Measurements from ENCODE around the gene OR51V1.
"Not testable (repeated sequence)": the region's sequence is repeated elsewhere in the genome, so short reads cannot be mapped to it uniquely, and the experiment has no call there.

DNA sequence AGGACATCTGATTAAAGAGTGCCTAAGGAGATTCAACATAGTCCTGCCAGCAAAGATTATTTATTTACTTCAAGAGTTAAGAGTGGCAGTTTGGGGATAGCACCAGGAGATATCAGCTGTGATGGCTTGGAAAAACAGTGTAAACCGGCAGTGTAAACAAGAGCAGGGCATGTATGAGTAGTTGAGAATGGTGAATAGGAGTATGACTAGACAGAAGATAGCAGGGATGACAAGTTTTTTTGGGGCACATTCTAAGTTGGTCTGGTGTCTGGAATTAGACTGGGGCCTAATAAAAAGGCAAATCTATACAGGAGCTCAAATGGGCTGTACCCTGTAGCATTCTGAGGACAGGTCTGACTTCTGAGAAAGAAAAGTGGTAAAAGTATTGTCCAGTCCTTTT lies 39.4 kb downstream of the OR51V1 start:
- not testable (repeated sequence) for TF ChIP-seq POLR2A, TAF1, SPI1, POU2F2 (IDR thresholded peaks at IDR 0.05; ENCODE audit: low read depth, low read length)

Measured in GM12891 (cell line).